Testis (tissue), 2 donors: ENCODE measurements around the gene SMAD3.

Experiments used
- POLR2A ChIP-seq: fragments of 450-650 bp; IDR thresholded peaks from one replicate; pipeline ENCODE4 v1.6.1; 2017; ENCODE audit warnings: antibody characterized with exemption, mild to moderate bottlenecking, moderate library complexity
- TF ChIP-seq, protein P1 (sequence below), 3 experiments: fragments of 450-650 bp in 2 of 3; fragments of 200-600 bp in 1 of 3; sonication (generic) in 1 of 3; IDR thresholded peaks; one replicate each; pipeline ENCODE4 v1.5.1; 2016 to 2019; ENCODE audit warnings: antibody characterized with exemption in 3 of 3, mild to moderate bottlenecking in 2 of 3, moderate library complexity in 1 of 3

DNA sequence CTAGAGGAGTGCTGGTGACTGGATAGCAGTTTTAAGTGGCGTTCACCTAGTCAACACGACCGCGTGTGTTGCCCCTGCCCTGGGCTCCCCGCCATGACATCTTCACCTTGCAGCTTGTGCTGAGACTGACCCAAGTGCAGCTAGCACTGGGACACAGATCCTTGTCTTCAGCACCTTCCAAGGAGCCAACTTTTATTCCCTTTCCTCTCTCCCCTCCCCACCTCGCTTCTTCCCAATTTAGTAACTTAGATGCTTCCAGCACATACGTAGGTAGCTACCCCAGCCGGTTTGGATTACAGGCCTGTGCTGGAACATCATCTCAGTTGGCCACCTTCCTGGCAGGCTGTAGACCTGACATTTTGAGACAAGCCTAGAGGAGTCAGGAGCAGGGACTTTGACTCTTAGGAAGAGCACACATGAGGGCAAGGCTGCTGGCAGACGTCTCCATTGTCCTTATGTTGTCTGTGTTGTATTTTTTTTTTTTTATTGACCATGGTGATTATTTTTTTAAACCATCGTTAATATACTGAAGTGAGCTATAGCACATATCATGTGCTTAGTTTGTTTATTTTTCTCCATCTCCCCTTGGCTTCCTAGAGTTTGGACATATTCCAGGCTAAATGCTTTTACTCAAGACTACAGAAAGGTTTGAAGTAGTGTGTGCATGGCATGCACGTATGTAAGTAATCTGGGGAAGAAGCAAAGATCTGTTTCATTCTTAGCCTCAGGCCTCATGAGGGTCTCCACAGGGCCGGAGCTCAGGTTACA, 128.0 kb downstream of the SMAD3 start:
- TF ChIP-seq, protein P1, sequence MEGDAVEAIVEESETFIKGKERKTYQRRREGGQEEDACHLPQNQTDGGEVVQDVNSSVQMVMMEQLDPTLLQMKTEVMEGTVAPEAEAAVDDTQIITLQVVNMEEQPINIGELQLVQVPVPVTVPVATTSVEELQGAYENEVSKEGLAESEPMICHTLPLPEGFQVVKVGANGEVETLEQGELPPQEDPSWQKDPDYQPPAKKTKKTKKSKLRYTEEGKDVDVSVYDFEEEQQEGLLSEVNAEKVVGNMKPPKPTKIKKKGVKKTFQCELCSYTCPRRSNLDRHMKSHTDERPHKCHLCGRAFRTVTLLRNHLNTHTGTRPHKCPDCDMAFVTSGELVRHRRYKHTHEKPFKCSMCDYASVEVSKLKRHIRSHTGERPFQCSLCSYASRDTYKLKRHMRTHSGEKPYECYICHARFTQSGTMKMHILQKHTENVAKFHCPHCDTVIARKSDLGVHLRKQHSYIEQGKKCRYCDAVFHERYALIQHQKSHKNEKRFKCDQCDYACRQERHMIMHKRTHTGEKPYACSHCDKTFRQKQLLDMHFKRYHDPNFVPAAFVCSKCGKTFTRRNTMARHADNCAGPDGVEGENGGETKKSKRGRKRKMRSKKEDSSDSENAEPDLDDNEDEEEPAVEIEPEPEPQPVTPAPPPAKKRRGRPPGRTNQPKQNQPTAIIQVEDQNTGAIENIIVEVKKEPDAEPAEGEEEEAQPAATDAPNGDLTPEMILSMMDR (IDR thresholded peaks at IDR 0.05): no peak
- TF ChIP-seq POLR2A: no peak
